Gastroesophageal sphincter (tissue), 3 donors: Measurements from ENCODE around the gene P2RY14.

Experiments
- CTCF ChIP-seq, 4 experiments: fragments of 200-600 bp in 2 of 4; fragments of 450-650 bp in 2 of 4; sonication (generic) in 1 of 4; IDR thresholded peaks; one replicate each; pipeline ENCODE4 v1.5.1; 2017 to 2019; ENCODE audit warnings: antibody characterized with exemption in 4 of 4, mild to moderate bottlenecking in 2 of 4, moderate library complexity in 2 of 4
- EP300 ChIP-seq: sonication (generic); formaldehyde crosslinking; IDR thresholded peaks from one replicate; pipeline ENCODE4 v1.6.1; 2017; ENCODE audit warnings: antibody characterized with exemption, mild to moderate bottlenecking
- POLR2A ChIP-seq, 2 donors: fragments of 450-650 bp; IDR thresholded peaks; one replicate each; pipeline ENCODE4 v1.6.1; 2017; ENCODE audit warnings: antibody characterized with exemption in 2 of 2, mild to moderate bottlenecking in 2 of 2, moderate library complexity in 1 of 2
- POLR2AphosphoS5 ChIP-seq: sonication (generic); formaldehyde crosslinking; IDR thresholded peaks from one replicate; pipeline ENCODE4 v1.6.1; 2017; ENCODE audit warnings: antibody characterized with exemption

- TF ChIP-seq CTCF (IDR thresholded peaks at IDR 0.05) (no peak), EP300 (no peak), POLR2AphosphoS5 (no peak), POLR2A (IDR thresholded peaks at IDR 0.05) (no peak)
Observed at GRCh38 chr3:151299006-151299405, 20.7 kb upstream of the P2RY14 start.
